ENCODE data around the gene CCDC157. TPM values are rescaled to one million over a fixed set of nuclear protein-coding genes. Genes with fewer than 3 reads are reported as not detected.

Gene CCDC157
- total RNA-seq, 6 experiments from 2014 or later = 0.54 to 2.9 (median 0.86) TPM

GRCh38 chr22:30347255-30347892, 9.4 kb upstream of the CCDC157 start:
- ATAC-seq (no peak), DNase-seq (no peak)
- TF ChIP-seq POLR2A (IDR thresholded peaks at IDR 0.05) (no peak), CTCF (IDR thresholded peaks at IDR 0.05) (no peak)
- no peaks in the 10 kb centered on the region for H3K9me3 ChIP-seq
- H3K27me3 ChIP-seq = no peaks in the 10 kb centered on the region
- no peak overlapping the region for H3K4me3 ChIP-seq
- intact Hi-C loops (cut with DNase I) = no loop called here
- H3K27ac ChIP-seq = no peak overlapping the region
- peaks cover 19 to 96% (median 62%) of the 10 kb centered on the region in 4 donors for H3K36me3 ChIP-seq
- WGBS (ENCODE audit: insufficient coverage, low coverage, low lambda C conversion rate, missing lambda C conversion rate) = 76% methylated on average over 3 of the region's 5 CpGs
- no peaks in the 10 kb centered on the region for H3K4me1 ChIP-seq

GRCh38 chr22:30348404-30348803, 8.4 kb upstream of the CCDC157 start:
- intact Hi-C loops (cut with DNase I) = no loop called here

GRCh38 chr22:30348809-30349208, 8.0 kb upstream of the CCDC157 start:
- H3K27ac ChIP-seq = no peak overlapping the region

More at GRCh38 chr22:30348404-30348803, 8.4 kb upstream of the CCDC157 start:
- ATAC-seq = no peak
- Histone ChIP-seq H3K36me3 (peaks cover 11 to 93% (median 60%) of the 10 kb centered on the region in 4 donors), H3K9me3 (no peaks in the 10 kb centered on the region), H3K27me3 (no peaks in the 10 kb centered on the region), H3K4me1 (no peaks in the 10 kb centered on the region), H3K27ac (no peak overlapping the region), H3K4me3 (no peak overlapping the region)
- 83% methylated on average over 1 of the region's 4 CpGs for WGBS (ENCODE audit: insufficient coverage, low coverage, low lambda C conversion rate, missing lambda C conversion rate)
- DNase-seq = no peak
- TF ChIP-seq CTCF (IDR thresholded peaks at IDR 0.05) (no peak), POLR2A (IDR thresholded peaks at IDR 0.05) (no peak)

GRCh38 chr22:30351226-30351625, 5.6 kb upstream of the CCDC157 start:
- intact Hi-C loops (cut with DNase I) = no loop called here
- TF ChIP-seq POLR2A (IDR thresholded peaks at IDR 0.05) (no peak), CTCF (IDR thresholded peaks at IDR 0.05) (no peak)
- DNase-seq (no peak), ATAC-seq (no peak)
- 87% methylated on average over 3 of the region's 3 CpGs for WGBS (ENCODE audit: insufficient coverage, low coverage, low lambda C conversion rate, missing lambda C conversion rate)
- H3K36me3 ChIP-seq = peaks cover 0 to 65% (median 34%) of the 10 kb centered on the region in 4 donors
- no peak overlapping the region for H3K4me3 ChIP-seq
- H3K9me3 ChIP-seq = no peaks in the 10 kb centered on the region
- H3K27ac ChIP-seq = no peak overlapping the region
- H3K27me3 ChIP-seq = no peaks in the 10 kb centered on the region
- peaks cover 4 to 16% (median 8%) of the 10 kb centered on the region in 4 donors for H3K4me1 ChIP-seq

More at GRCh38 chr22:30348809-30349208, 8.0 kb upstream of the CCDC157 start:
- TF ChIP-seq CTCF (IDR thresholded peaks at IDR 0.05) (no peak), POLR2A (IDR thresholded peaks at IDR 0.05) (no peak)
- WGBS (ENCODE audit: insufficient coverage, low coverage, low lambda C conversion rate, missing lambda C conversion rate) = 69% methylated on average over 4 of the region's 4 CpGs
- ATAC-seq = no peak
- intact Hi-C loops (cut with DNase I) = no loop called here
- H3K4me3 ChIP-seq = no peak overlapping the region
- no peaks in the 10 kb centered on the region for H3K4me1 ChIP-seq
- no peak for DNase-seq
- no peaks in the 10 kb centered on the region for H3K27me3 ChIP-seq
- no peaks in the 10 kb centered on the region for H3K9me3 ChIP-seq
- peaks cover 10 to 89% (median 56%) of the 10 kb centered on the region in 4 donors for H3K36me3 ChIP-seq

Measured in right lobe of liver (tissue), 6 donors.